ENCODE data around the gene CNDP1.

GRCh38 chr18:74520096-74520833 lies 14.0 kb upstream of the CNDP1 start:
- TF ChIP-seq CTCF (IDR thresholded peaks at IDR 0.05) (no peak), POLR2A (IDR thresholded peaks at IDR 0.05) (no peak)

Measured in body of pancreas (tissue), 4 donors.